GM12878 (cell line): ENCODE data around the gene RASL10A. TPM values are rescaled to one million over a fixed set of nuclear protein-coding genes. Genes with fewer than 3 reads are reported as not detected.

ENCODE experiments used
- BACH1 ChIP-seq: fragments of 450-650 bp; IDR thresholded peaks from 2 replicates; pipeline ENCODE4 v1.6.1; 2017; ENCODE audit warnings: mild to moderate bottlenecking, borderline replicate concordance
- CHD1 ChIP-seq: IDR thresholded peaks from 2 replicates; pipeline ENCODE4 v1.6.1; 2012; ENCODE audit warnings: low read depth, low read length, improper control_type of control experiment
- ETV6 ChIP-seq, 2 experiments: fragments of 450-650 bp in 1 of 2; IDR thresholded peaks in 1 of 2; conservative IDR thresholded peaks in 1 of 2; 2 replicates each; pipeline ENCODE4 v1.6.1; 2014; ENCODE audit warnings: antibody characterized with exemption in 1 of 2, borderline replicate concordance in 1 of 2, low read depth in 1 of 2, mild to moderate bottlenecking in 1 of 2, moderate library complexity in 1 of 2
- FOXK2 ChIP-seq: fragments of 450-650 bp; IDR thresholded peaks from 2 replicates; pipeline ENCODE4 v1.6.1; 2017; ENCODE audit warnings: mild to moderate bottlenecking, moderate library complexity
- NFYA ChIP-seq: IDR thresholded peaks from 2 replicates; pipeline ENCODE4 v1.6.1; 2011; ENCODE audit warnings: low read depth, mild to moderate bottlenecking, low read length, improper control_type of control experiment, borderline replicate concordance
- PML ChIP-seq: IDR thresholded peaks from 2 replicates; pipeline ENCODE4 v1.6.1; 2012; ENCODE audit warnings: low read length, inconsistent platforms
- POLR2AphosphoS5 ChIP-seq: IDR thresholded peaks from 2 replicates; pipeline ENCODE4 v1.6.1; 2011; ENCODE audit warnings: mild to moderate bottlenecking, low read length, inconsistent platforms
- SMAD5 ChIP-seq: IDR thresholded peaks from 2 replicates; pipeline ENCODE4 v1.6.1; 2016; ENCODE audit warnings: antibody characterized with exemption, low read depth
- SPI1 ChIP-seq: IDR thresholded peaks from 2 replicates; pipeline ENCODE4 v1.6.1; 2011; ENCODE audit warnings: low read depth, mild to moderate bottlenecking, low read length, moderate library complexity, borderline replicate concordance; ENCODE audit not compliant: insufficient read depth
- STAT3 ChIP-seq: IDR thresholded peaks from 2 replicates; pipeline ENCODE4 v1.6.1; 2011; ENCODE audit warnings: low read depth, low read length, improper control_type of control experiment
- ZBED1 ChIP-seq: IDR thresholded peaks from 2 replicates; pipeline ENCODE4 v1.6.1; 2016; ENCODE audit warnings: borderline replicate concordance
- polyA plus RNA-seq, 11 experiments: library from polyadenylated mRNA; depleted of rRNA in 4 of 11; unstranded in 6 of 11; stranded (reverse) in 5 of 11; fragments of >200 nt; fragmentation: Nextera tagmentation in 4 of 11; fragmentation: Illumina TruSeq in 1 of 11; extraction: Ambion mirVana in 4 of 11; extraction: Trizol in 1 of 11; gene quantifications; 1 replicate in 1 of 11; 2 replicates in 10 of 11; pipeline versions ENCODE4 v1.2.1 to v1.2.3, GENCODE V29; 2011 to 2016; ENCODE audit warnings: inconsistent platforms in 2 of 11, missing spikeins in 2 of 11, low read depth in 1 of 11
- total RNA-seq, 4 experiments: library from RNA; depleted of rRNA in 3 of 4; stranded (reverse); fragments of >200 nt in 3 of 4; fragmentation: Illumina TruSeq in 1 of 4; extraction: Trizol in 1 of 4; gene quantifications; 2 replicates each; pipeline versions ENCODE4 v1.2.1 to v1.2.3, GENCODE V29; 2013 to 2021
- TF ChIP-seq, protein P1 (sequence below): fragments of 450-650 bp; IDR thresholded peaks from 2 replicates; pipeline ENCODE4 v1.6.1; 2017; ENCODE audit warnings: mild to moderate bottlenecking, low read depth, inconsistent platforms; ENCODE audit not compliant: poor library complexity, severe bottlenecking
- TF ChIP-seq, protein P2 (sequence below): IDR thresholded peaks from 2 replicates; pipeline ENCODE4 v1.6.1; 2011; ENCODE audit warnings: borderline replicate concordance, low read depth, mild to moderate bottlenecking, moderate library complexity, low read length; ENCODE audit not compliant: insufficient read depth, poor library complexity, severe bottlenecking

Gene RASL10A
- total and polyA plus RNA-seq, 10 of the 15 experiments (the other 5 are each of a cell fraction or from before 2014, with no cell fraction given), result 0.12 to 0.46 (median 0.21) TPM; not detected in 6

DNA sequence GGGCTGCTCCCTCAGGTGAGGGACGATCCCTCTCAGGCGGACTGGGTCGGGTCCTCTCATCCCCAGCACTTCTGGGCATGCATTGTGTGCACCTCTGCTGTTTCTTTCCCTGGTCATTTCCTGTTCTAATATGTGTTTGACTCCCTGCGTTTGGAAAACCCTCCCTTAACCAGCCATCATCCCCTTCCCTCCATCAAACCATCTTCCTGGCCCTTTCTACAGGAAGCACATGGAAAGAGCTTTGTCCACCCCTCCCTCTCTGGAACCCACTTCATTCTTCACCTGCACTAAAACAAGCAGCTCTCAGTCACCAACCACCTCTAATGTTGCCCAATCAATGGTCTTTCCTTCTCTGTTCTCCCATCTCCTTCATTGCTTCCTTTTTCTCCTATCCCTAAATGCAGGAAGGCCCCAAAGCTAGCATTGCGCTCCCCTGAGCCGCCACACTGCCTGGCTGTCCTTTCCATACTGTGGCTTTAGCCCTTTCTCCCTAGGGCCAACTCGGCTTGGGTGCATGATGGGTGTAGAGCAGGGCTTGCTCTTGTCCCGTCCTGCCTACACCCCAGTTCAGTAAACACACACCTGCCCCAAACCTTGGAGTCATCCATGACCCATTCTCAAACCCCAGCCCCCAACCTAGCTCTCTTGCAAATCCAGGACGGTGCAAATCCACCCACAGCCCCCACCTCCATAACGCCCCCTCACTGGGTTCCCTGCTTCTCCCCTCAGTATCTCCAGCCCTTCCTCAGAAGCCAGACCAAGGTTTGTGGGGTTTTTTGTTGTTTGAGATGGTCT, 14.5 kb downstream of the RASL10A start (continued):
- no peak for TF ChIP-seq STAT3
- TF ChIP-seq ZBED1, result peak; percentile 52; the same call in 1 of the 2 replicates
- no peak for TF ChIP-seq ETV6 (conservative IDR thresholded peaks at IDR 0.05 in 1 of 2, IDR thresholded peaks at IDR 0.05 in 1 of 2; ENCODE audit: borderline replicate concordance in 1 of 2, low read depth in 1 of 2)
- TF ChIP-seq, protein P1, sequence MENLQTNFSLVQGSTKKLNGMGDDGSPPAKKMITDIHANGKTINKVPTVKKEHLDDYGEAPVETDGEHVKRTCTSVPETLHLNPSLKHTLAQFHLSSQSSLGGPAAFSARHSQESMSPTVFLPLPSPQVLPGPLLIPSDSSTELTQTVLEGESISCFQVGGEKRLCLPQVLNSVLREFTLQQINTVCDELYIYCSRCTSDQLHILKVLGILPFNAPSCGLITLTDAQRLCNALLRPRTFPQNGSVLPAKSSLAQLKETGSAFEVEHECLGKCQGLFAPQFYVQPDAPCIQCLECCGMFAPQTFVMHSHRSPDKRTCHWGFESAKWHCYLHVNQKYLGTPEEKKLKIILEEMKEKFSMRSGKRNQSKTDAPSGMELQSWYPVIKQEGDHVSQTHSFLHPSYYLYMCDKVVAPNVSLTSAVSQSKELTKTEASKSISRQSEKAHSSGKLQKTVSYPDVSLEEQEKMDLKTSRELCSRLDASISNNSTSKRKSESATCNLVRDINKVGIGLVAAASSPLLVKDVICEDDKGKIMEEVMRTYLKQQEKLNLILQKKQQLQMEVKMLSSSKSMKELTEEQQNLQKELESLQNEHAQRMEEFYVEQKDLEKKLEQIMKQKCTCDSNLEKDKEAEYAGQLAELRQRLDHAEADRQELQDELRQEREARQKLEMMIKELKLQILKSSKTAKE, result no peak
- TF ChIP-seq SPI1, result no peak
- TF ChIP-seq SMAD5, result no peak; the same call in 1 of the 2 replicates
- TF ChIP-seq FOXK2, result no peak
- TF ChIP-seq, protein P2, sequence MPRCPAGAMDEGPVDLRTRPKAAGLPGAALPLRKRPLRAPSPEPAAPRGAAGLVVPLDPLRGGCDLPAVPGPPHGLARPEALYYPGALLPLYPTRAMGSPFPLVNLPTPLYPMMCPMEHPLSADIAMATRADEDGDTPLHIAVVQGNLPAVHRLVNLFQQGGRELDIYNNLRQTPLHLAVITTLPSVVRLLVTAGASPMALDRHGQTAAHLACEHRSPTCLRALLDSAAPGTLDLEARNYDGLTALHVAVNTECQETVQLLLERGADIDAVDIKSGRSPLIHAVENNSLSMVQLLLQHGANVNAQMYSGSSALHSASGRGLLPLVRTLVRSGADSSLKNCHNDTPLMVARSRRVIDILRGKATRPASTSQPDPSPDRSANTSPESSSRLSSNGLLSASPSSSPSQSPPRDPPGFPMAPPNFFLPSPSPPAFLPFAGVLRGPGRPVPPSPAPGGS, result peak; percentile 43
- TF ChIP-seq BACH1, result 0 out of 2 replicates have a peak, but pooled peaks have one; percentile 23
- TF ChIP-seq POLR2AphosphoS5, result peak; percentile 90
- TF ChIP-seq CHD1, result no peak
- TF ChIP-seq PML, result peak; percentile 84
- TF ChIP-seq NFYA, result no peak
